ENCODE data around the gene SVIL. TPM values are rescaled to one million over a fixed set of nuclear protein-coding genes. Genes with fewer than 3 reads are reported as not detected.

The SVIL gene
- total and polyA plus RNA-seq, 4 donors = 3.1 to 26.0 (median 9.4) TPM

DNA sequence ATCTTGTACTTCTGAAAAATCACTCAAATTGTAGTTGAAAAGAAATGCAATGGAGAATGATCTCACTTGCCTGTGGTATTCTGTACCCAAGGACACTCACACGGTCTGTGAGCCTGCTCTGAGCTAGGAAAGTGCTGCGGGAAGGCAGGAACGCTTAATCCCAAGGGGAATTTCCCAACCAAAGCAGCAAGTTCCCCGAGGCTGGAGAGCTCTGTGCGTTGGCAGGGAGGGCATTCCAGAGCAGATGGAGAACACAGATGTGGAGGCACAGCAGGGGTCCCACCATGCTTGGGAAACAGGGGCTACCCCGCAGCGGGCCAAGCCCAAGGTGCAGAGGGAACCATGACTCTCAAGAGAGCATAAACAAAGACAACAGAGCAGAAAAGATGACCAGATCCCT, 13.6 kb downstream of the SVIL start:
- DNase-seq (ENCODE audit: low spot score) = no peak
- no peak overlapping the region for H3K4me3 ChIP-seq (ENCODE audit: low read depth in 1 of 3, low read length in 3 of 3)
- WGBS = 86% methylated on average over 7 of the region's 7 CpGs
- H3K9me3 ChIP-seq (ENCODE audit: control insufficient read depth in 4 of 4, low read length in 3 of 4) = no peaks in the 10 kb centered on the region
- no peak overlapping the region for H3K27ac ChIP-seq (ENCODE audit: low read depth in 1 of 2, low read length in 2 of 2)
- H3K27me3 ChIP-seq (ENCODE audit: control insufficient read depth in 4 of 4, insufficient read depth in 4 of 4, low read length in 3 of 4) = no peaks in the 10 kb centered on the region
- no peak overlapping the region for H3K9ac ChIP-seq (ENCODE audit: low read depth in 1 of 2, low read length in 2 of 2)
- TF ChIP-seq, protein P1, sequence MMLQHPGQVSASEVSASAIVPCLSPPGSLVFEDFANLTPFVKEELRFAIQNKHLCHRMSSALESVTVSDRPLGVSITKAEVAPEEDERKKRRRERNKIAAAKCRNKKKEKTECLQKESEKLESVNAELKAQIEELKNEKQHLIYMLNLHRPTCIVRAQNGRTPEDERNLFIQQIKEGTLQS (IDR thresholded peaks at IDR 0.05) = no peak
- no peak for TF ChIP-seq FOXA2 (IDR thresholded peaks at IDR 0.05)
- TF ChIP-seq TAF1 (conservative IDR thresholded peaks at IDR 0.05) = no peak
- no peak for TF ChIP-seq SP1 (IDR thresholded peaks at IDR 0.05)
- TF ChIP-seq, protein P2, sequence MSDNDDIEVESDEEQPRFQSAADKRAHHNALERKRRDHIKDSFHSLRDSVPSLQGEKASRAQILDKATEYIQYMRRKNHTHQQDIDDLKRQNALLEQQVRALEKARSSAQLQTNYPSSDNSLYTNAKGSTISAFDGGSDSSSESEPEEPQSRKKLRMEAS (IDR thresholded peaks at IDR 0.05) = no peak
- TF ChIP-seq RAD21 (IDR thresholded peaks at IDR 0.05) = no peak
- TF ChIP-seq, protein P3, sequence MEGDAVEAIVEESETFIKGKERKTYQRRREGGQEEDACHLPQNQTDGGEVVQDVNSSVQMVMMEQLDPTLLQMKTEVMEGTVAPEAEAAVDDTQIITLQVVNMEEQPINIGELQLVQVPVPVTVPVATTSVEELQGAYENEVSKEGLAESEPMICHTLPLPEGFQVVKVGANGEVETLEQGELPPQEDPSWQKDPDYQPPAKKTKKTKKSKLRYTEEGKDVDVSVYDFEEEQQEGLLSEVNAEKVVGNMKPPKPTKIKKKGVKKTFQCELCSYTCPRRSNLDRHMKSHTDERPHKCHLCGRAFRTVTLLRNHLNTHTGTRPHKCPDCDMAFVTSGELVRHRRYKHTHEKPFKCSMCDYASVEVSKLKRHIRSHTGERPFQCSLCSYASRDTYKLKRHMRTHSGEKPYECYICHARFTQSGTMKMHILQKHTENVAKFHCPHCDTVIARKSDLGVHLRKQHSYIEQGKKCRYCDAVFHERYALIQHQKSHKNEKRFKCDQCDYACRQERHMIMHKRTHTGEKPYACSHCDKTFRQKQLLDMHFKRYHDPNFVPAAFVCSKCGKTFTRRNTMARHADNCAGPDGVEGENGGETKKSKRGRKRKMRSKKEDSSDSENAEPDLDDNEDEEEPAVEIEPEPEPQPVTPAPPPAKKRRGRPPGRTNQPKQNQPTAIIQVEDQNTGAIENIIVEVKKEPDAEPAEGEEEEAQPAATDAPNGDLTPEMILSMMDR (IDR thresholded peaks at IDR 0.05; ENCODE audit: low read depth, low read length, missing input control) = no peak
- TF ChIP-seq, protein P4, sequence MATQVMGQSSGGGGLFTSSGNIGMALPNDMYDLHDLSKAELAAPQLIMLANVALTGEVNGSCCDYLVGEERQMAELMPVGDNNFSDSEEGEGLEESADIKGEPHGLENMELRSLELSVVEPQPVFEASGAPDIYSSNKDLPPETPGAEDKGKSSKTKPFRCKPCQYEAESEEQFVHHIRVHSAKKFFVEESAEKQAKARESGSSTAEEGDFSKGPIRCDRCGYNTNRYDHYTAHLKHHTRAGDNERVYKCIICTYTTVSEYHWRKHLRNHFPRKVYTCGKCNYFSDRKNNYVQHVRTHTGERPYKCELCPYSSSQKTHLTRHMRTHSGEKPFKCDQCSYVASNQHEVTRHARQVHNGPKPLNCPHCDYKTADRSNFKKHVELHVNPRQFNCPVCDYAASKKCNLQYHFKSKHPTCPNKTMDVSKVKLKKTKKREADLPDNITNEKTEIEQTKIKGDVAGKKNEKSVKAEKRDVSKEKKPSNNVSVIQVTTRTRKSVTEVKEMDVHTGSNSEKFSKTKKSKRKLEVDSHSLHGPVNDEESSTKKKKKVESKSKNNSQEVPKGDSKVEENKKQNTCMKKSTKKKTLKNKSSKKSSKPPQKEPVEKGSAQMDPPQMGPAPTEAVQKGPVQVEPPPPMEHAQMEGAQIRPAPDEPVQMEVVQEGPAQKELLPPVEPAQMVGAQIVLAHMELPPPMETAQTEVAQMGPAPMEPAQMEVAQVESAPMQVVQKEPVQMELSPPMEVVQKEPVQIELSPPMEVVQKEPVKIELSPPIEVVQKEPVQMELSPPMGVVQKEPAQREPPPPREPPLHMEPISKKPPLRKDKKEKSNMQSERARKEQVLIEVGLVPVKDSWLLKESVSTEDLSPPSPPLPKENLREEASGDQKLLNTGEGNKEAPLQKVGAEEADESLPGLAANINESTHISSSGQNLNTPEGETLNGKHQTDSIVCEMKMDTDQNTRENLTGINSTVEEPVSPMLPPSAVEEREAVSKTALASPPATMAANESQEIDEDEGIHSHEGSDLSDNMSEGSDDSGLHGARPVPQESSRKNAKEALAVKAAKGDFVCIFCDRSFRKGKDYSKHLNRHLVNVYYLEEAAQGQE (IDR thresholded peaks at IDR 0.05) = no peak
- TF ChIP-seq NR2F2 (IDR thresholded peaks at IDR 0.05) = no peak
- no peak for TF ChIP-seq RXRA (IDR thresholded peaks at IDR 0.05)
- TF ChIP-seq GABPA (IDR thresholded peaks at IDR 0.05 in 1 of 2, conservative IDR thresholded peaks at IDR 0.05 in 1 of 2) = no peak
- no peak for TF ChIP-seq EGR1 (IDR thresholded peaks at IDR 0.05; ENCODE audit: low read depth in 2 of 2)
- TF ChIP-seq HNF4G (IDR thresholded peaks at IDR 0.05) = no peak
- no peak for TF ChIP-seq FOXA1 (IDR thresholded peaks at IDR 0.05)
- no peak for TF ChIP-seq YY1 (IDR thresholded peaks at IDR 0.05)
- TF ChIP-seq JUND (IDR thresholded peaks at IDR 0.05) = no peak
- TF ChIP-seq, protein P5, sequence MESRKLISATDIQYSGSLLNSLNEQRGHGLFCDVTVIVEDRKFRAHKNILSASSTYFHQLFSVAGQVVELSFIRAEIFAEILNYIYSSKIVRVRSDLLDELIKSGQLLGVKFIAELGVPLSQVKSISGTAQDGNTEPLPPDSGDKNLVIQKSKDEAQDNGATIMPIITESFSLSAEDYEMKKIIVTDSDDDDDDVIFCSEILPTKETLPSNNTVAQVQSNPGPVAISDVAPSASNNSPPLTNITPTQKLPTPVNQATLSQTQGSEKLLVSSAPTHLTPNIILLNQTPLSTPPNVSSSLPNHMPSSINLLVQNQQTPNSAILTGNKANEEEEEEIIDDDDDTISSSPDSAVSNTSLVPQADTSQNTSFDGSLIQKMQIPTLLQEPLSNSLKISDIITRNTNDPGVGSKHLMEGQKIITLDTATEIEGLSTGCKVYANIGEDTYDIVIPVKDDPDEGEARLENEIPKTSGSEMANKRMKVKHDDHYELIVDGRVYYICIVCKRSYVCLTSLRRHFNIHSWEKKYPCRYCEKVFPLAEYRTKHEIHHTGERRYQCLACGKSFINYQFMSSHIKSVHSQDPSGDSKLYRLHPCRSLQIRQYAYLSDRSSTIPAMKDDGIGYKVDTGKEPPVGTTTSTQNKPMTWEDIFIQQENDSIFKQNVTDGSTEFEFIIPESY (IDR thresholded peaks at IDR 0.05) = no peak
- TF ChIP-seq HNF4A (conservative IDR thresholded peaks at IDR 0.05) = no peak
- no peaks in the 10 kb centered on the region for H3K36me3 ChIP-seq (ENCODE audit: control insufficient read depth in 4 of 4, insufficient read depth in 3 of 4, low read depth in 1 of 4, low read length in 3 of 4)
- peaks cover 4 to 11% (median 9%) of the 10 kb centered on the region in 4 donors for H3K4me1 ChIP-seq (ENCODE audit: control insufficient read depth in 4 of 4, insufficient read depth in 4 of 4, low read length in 3 of 4)
